Sigmoid colon (tissue), 4 donors: ENCODE data around the gene SERPINF2.
"Not testable (repeated sequence)": the region's sequence is repeated elsewhere in the genome, so short reads cannot be mapped to it uniquely, and the experiment has no call there.

ENCODE experiments used
- CTCF ChIP-seq, 4 experiments: fragments of 450-650 bp in 3 of 4; fragments of 200-600 bp in 1 of 4; IDR thresholded peaks; one replicate each; pipeline ENCODE4 v1.5.1; 2016 to 2019; ENCODE audit warnings: antibody characterized with exemption in 4 of 4, mild to moderate bottlenecking in 3 of 4, moderate library complexity in 2 of 4
- EP300 ChIP-seq, 4 donors: sonication (generic); formaldehyde crosslinking; IDR thresholded peaks; one replicate each; pipeline ENCODE4 v1.6.1; 2017; ENCODE audit warnings: antibody characterized with exemption in 4 of 4
- POLR2A ChIP-seq, 2 donors: fragments of 450-650 bp; IDR thresholded peaks; one replicate each; pipeline ENCODE4 v1.6.1; 2016; ENCODE audit warnings: antibody characterized with exemption in 2 of 2, mild to moderate bottlenecking in 2 of 2, moderate library complexity in 2 of 2
- POLR2AphosphoS5 ChIP-seq, 4 donors: sonication (generic); formaldehyde crosslinking; IDR thresholded peaks; one replicate each; pipeline ENCODE4 v1.6.1; 2017; ENCODE audit warnings: antibody characterized with exemption in 4 of 4

DNA sequence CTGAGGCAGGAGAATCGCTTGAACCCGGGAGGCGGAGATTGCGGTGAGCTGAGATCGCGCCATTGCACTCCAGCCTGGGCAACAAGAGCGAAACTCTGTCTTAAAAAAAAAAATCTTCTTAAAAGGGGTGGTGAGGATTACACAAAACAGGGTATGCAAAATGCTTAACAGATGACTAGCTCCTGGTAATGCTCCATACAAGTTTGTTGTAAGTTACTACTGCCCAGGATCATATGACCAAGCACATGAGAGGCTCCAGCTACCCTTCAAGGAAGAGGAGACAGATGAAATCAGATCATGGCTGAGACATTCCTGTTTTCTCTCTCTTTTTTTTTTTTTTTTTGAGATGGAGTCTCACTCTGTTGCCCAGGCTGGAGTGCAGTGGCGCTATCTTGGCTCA lies 20.6 kb upstream of the SERPINF2 start:
- TF ChIP-seq POLR2A, CTCF, POLR2AphosphoS5, EP300 (IDR thresholded peaks at IDR 0.05): not testable (repeated sequence)
